ENCODE measurements around the gene BID. TPM values are rescaled to one million over a fixed set of nuclear protein-coding genes. Genes with fewer than 3 reads are reported as not detected.

The BID gene
- total RNA-seq, 2 donors from 2014 or later, result 4.0 to 9.3 TPM

- H3K36me3 ChIP-seq (replicated peaks in 1 of 2; ENCODE audit: insufficient read depth in 1 of 2, low read depth in 2 of 2), result peaks cover 0 to 18% of the 10 kb centered on the region in 2 donors
- DNase-seq, result peak in 3 of 4 donors; percentile 57 to 79 (median 73)
- H3K27me3 ChIP-seq, result no peaks in the 10 kb centered on the region
- no peak for TF ChIP-seq CTCF (IDR thresholded peaks at IDR 0.05)
- no peak for ATAC-seq
- no peaks in the 10 kb centered on the region for H3K9me3 ChIP-seq
- intact Hi-C loops (cut with DNase I), result no loop called here
- no peak overlapping the region for H3K4me3 ChIP-seq
- H3K27ac ChIP-seq, result no peak overlapping the region
- 37 to 49% methylated on average over 2 of the region's 2 CpGs for WGBS, 2 donors
- no peaks in the 10 kb centered on the region for H3K4me1 ChIP-seq
Measured at GRCh38 chr22:17806437-17806836, 32.2 kb upstream of the BID start.

GRCh38 chr22:17804331-17805080, 30.2 kb upstream of the BID start:
- TF ChIP-seq POLR2A (IDR thresholded peaks at IDR 0.05) (no peak), CTCF (IDR thresholded peaks at IDR 0.05) (no peak)
- Histone ChIP-seq H3K4me1 (no peaks in the 10 kb centered on the region), H3K4me3 (no peak overlapping the region), H3K9me3 (no peaks in the 10 kb centered on the region), H3K27ac (no peak overlapping the region), H3K36me3 (replicated peaks in 1 of 2; ENCODE audit: insufficient read depth in 1 of 2, low read depth in 2 of 2) (peaks cover 0 to 17% of the 10 kb centered on the region in 2 donors), H3K27me3 (no peaks in the 10 kb centered on the region)
- WGBS, 2 donors, result 94% methylated on average over 15 to 22 of the region's 22 CpGs
- ATAC-seq (no peak), DNase-seq (no peak)
- intact Hi-C loops (cut with DNase I), result no loop called here

GRCh38 chr22:17803609-17804270, 29.5 kb upstream of the BID start:
- H3K27ac ChIP-seq, result no peak overlapping the region
- ATAC-seq (no peak), DNase-seq (no peak)
- TF ChIP-seq POLR2A (IDR thresholded peaks at IDR 0.05), result no peak
- TF ChIP-seq CTCF (IDR thresholded peaks at IDR 0.05), result no peak
- H3K4me3 ChIP-seq, result no peak overlapping the region
- H3K4me1 ChIP-seq, result no peaks in the 10 kb centered on the region
- no peaks in the 10 kb centered on the region for H3K9me3 ChIP-seq
- 95 to 97% methylated on average over 20 of the region's 20 CpGs for WGBS, 2 donors
- no peaks in the 10 kb centered on the region for H3K27me3 ChIP-seq
- intact Hi-C loops (cut with DNase I), result no loop called here
- H3K36me3 ChIP-seq (replicated peaks in 1 of 2; ENCODE audit: insufficient read depth in 1 of 2, low read depth in 2 of 2), result peaks cover 0 to 11% of the 10 kb centered on the region in 2 donors

- DNase-seq, result no peak
- peaks cover 0 to 6% of the 10 kb centered on the region in 2 donors for H3K36me3 ChIP-seq (replicated peaks in 1 of 2; ENCODE audit: insufficient read depth in 1 of 2, low read depth in 2 of 2)
- H3K9me3 ChIP-seq, result no peaks in the 10 kb centered on the region
- no peak overlapping the region for H3K4me3 ChIP-seq
- intact Hi-C loops (cut with DNase I), result no loop called here
- no peak for ATAC-seq
- H3K27ac ChIP-seq, result no peak overlapping the region
- H3K4me1 ChIP-seq, result no peaks in the 10 kb centered on the region
- H3K27me3 ChIP-seq, result no peaks in the 10 kb centered on the region
- WGBS, 2 donors, result 92 to 96% methylated on average over 2 of the region's 2 CpGs
- TF ChIP-seq CTCF (IDR thresholded peaks at IDR 0.05) (no peak), POLR2A (IDR thresholded peaks at IDR 0.05) (no peak)
Measured at GRCh38 chr22:17802822-17803221, 28.6 kb upstream of the BID start.
